HG03159 (cell line): ENCODE data around the gene AFAP1L2.

Experiments used
- ATAC-seq: cut with Tn5 transposase; IDR thresholded peaks from one replicate; pipeline ENCODE4 v1.9.1; 2021; ENCODE audit warnings: mild to moderate bottlenecking, moderate library complexity; ENCODE audit not compliant: unreplicated experiment

AFAP1L2 gene

GRCh38 chr10:114412907-114413797 lies 8.8 kb upstream of the AFAP1L2 start:
- no peak for ATAC-seq

- no peak for ATAC-seq
These were observed 4.7 kb upstream of the AFAP1L2 start for GRCh38 chr10:114408968-114409444.

- ATAC-seq: no peak
These were observed 4.0 kb upstream of the AFAP1L2 start for GRCh38 chr10:114408112-114408967.

- ATAC-seq: no peak
These were observed 2.2 kb upstream of the AFAP1L2 start for GRCh38 chr10:114406455-114406854.

- no peak for ATAC-seq
These were observed 679 bp upstream of the AFAP1L2 start for GRCh38 chr10:114405011-114405350.

GRCh38 chr10:114403541-114404161 lies 651 bp downstream of the AFAP1L2 start:
- ATAC-seq: no peak

- ATAC-seq: no peak
These were observed 1.3 kb downstream of the AFAP1L2 start for GRCh38 chr10:114402871-114403540.

GRCh38 chr10:114402233-114402632 lies 2.1 kb downstream of the AFAP1L2 start:
- ATAC-seq: no peak

GRCh38 chr10:114401195-114401791 lies 3.0 kb downstream of the AFAP1L2 start:
- ATAC-seq: no peak

- no peak for ATAC-seq
These were observed 4.2 kb downstream of the AFAP1L2 start for GRCh38 chr10:114400091-114400490.

GRCh38 chr10:114399576-114399975 lies 4.7 kb downstream of the AFAP1L2 start:
- no peak for ATAC-seq

- ATAC-seq: no peak
These were observed 5.5 kb downstream of the AFAP1L2 start for GRCh38 chr10:114398587-114399331.

- no peak for ATAC-seq
These were observed 6.6 kb downstream of the AFAP1L2 start for GRCh38 chr10:114397651-114398145.

- no peak for ATAC-seq
These were observed 7.8 kb downstream of the AFAP1L2 start for GRCh38 chr10:114396464-114396863.

- no peak for ATAC-seq
These were observed 8.8 kb downstream of the AFAP1L2 start for GRCh38 chr10:114395366-114396022.

- no peak for ATAC-seq
These were observed 9.8 kb downstream of the AFAP1L2 start for GRCh38 chr10:114394531-114394930.

GRCh38 chr10:114393886-114394285 lies 10.4 kb downstream of the AFAP1L2 start:
- no peak for ATAC-seq

GRCh38 chr10:114393482-114393881 lies 10.8 kb downstream of the AFAP1L2 start:
- ATAC-seq: no peak
